HG03108 (cell line): ENCODE data around the gene ATR.
"Not testable (repeated sequence)": the region's sequence is repeated elsewhere in the genome, so short reads cannot be mapped to it uniquely, and the experiment has no call there.

Source experiments
- ATAC-seq: cut with Tn5 transposase; IDR thresholded peaks from one replicate; pipeline ENCODE4 v1.9.1; 2021; ENCODE audit warnings: moderate library complexity; ENCODE audit not compliant: unreplicated experiment

ATR gene

GRCh38 chr3:142595581-142595950, 17.0 kb upstream of the ATR start:
- no peak for ATAC-seq

GRCh38 chr3:142595141-142595540, 16.6 kb upstream of the ATR start:
- no peak for ATAC-seq

GRCh38 chr3:142592268-142592667, 13.7 kb upstream of the ATR start:
- ATAC-seq: not testable (repeated sequence)

GRCh38 chr3:142588703-142589102, 10.2 kb upstream of the ATR start:
- no peak for ATAC-seq

- no peak for ATAC-seq
These were observed 8.4 kb upstream of the ATR start for GRCh38 chr3:142586803-142587406.

- not testable (repeated sequence) for ATAC-seq
These were observed 2.5 kb upstream of the ATR start for GRCh38 chr3:142581070-142581469.

- ATAC-seq: no peak
These were observed 1.5 kb upstream of the ATR start for GRCh38 chr3:142580061-142580423.

GRCh38 chr3:142577696-142578328, 721 bp downstream of the ATR start:
- ATAC-seq: no peak

- ATAC-seq: no peak
These were observed 1.7 kb downstream of the ATR start for GRCh38 chr3:142576792-142577191.

- no peak for ATAC-seq
These were observed 3.9 kb downstream of the ATR start for GRCh38 chr3:142574665-142575064.

GRCh38 chr3:142574223-142574622, 4.3 kb downstream of the ATR start:
- ATAC-seq: not testable (repeated sequence)

GRCh38 chr3:142569422-142569821, 9.1 kb downstream of the ATR start:
- ATAC-seq: not testable (repeated sequence)

- no peak for ATAC-seq
These were observed 10.0 kb downstream of the ATR start for GRCh38 chr3:142568393-142569017.

- ATAC-seq: no peak
These were observed 12.4 kb downstream of the ATR start for GRCh38 chr3:142566096-142566495.

GRCh38 chr3:142563496-142563997, 15.0 kb downstream of the ATR start:
- no peak for ATAC-seq

- no peak for ATAC-seq
These were observed 18.4 kb downstream of the ATR start for GRCh38 chr3:142560118-142560517.

GRCh38 chr3:142553741-142554140, 24.8 kb downstream of the ATR start:
- no peak for ATAC-seq

GRCh38 chr3:142552579-142552978, 26.0 kb downstream of the ATR start:
- ATAC-seq: not testable (repeated sequence)

GRCh38 chr3:142549986-142550385, 28.5 kb downstream of the ATR start:
- no peak for ATAC-seq

- ATAC-seq: no peak
These were observed 35.2 kb downstream of the ATR start for GRCh38 chr3:142543307-142543706.

GRCh38 chr3:142542054-142542453, 36.5 kb downstream of the ATR start:
- no peak for ATAC-seq

GRCh38 chr3:142536519-142536918, 42.0 kb downstream of the ATR start:
- ATAC-seq: no peak
